Inferior parietal cortex (tissue), 1 donor: Measurements from ENCODE around the gene ULK1.

ENCODE experiments used
- DNase-seq: peaks from one replicate; pipeline ENCODE4 v3.0.0-alpha.2; 2016; ENCODE audit errors: extremely low spot score

ULK1 gene

GRCh38 chr12:131892711-131893604 lies 1.5 kb upstream of the ULK1 start:
- no peak for DNase-seq

GRCh38 chr12:131893605-131894312 lies 663 bp upstream of the ULK1 start:
- peak; percentile 20 for DNase-seq

GRCh38 chr12:131894981-131895639 lies 688 bp downstream of the ULK1 start:
- DNase-seq: no peak

GRCh38 chr12:131895640-131896079 lies 1.2 kb downstream of the ULK1 start:
- DNase-seq: no peak

- peak; percentile 58 for DNase-seq
Observed at GRCh38 chr12:131896080-131896810, 1.8 kb downstream of the ULK1 start.

GRCh38 chr12:131896811-131897270 lies 2.4 kb downstream of the ULK1 start:
- DNase-seq: peak; percentile 77

- no peak for DNase-seq
Observed at GRCh38 chr12:131897276-131897675, 2.9 kb downstream of the ULK1 start.

GRCh38 chr12:131897875-131898274 lies 3.5 kb downstream of the ULK1 start:
- no peak for DNase-seq

GRCh38 chr12:131900397-131900796 lies 6.0 kb downstream of the ULK1 start:
- DNase-seq: no peak

- no peak for DNase-seq
Observed at GRCh38 chr12:131901431-131902331, 7.3 kb downstream of the ULK1 start.

- DNase-seq: no peak
Observed at GRCh38 chr12:131902332-131903241, 8.2 kb downstream of the ULK1 start.

GRCh38 chr12:131903270-131904255 lies 9.1 kb downstream of the ULK1 start:
- no peak for DNase-seq

GRCh38 chr12:131904346-131904745 lies 9.9 kb downstream of the ULK1 start:
- no peak for DNase-seq

GRCh38 chr12:131905081-131905629 lies 10.7 kb downstream of the ULK1 start:
- DNase-seq: no peak

- no peak for DNase-seq
Observed at GRCh38 chr12:131905630-131906091, 11.2 kb downstream of the ULK1 start.

GRCh38 chr12:131907379-131908091 lies 13.1 kb downstream of the ULK1 start:
- no peak for DNase-seq
